Vagina (tissue), 2 donors: ENCODE data around the gene FUNDC1. TPM values are rescaled to one million over a fixed set of nuclear protein-coding genes. Genes with fewer than 3 reads are reported as not detected.
"Not testable (repeated sequence)": the region's sequence is repeated elsewhere in the genome, so short reads cannot be mapped to it uniquely, and the experiment has no call there.

Source experiments
- DNase-seq, 2 donors: peaks; one replicate each; pipeline ENCODE4 v3.0.0-alpha.2; 2017; ENCODE audit errors: extremely low spot score in 2 of 2
- H3K27ac ChIP-seq: fragments of 200-600 bp; sonication (generic); one replicate; pipeline ENCODE4 v1.5.1; 2019
- H3K27me3 ChIP-seq: fragments of 200-600 bp; sonication (generic); one replicate; pipeline ENCODE4 v1.5.1; 2019
- H3K36me3 ChIP-seq, 2 donors: fragments of 200-600 bp; sonication (generic); one replicate each; pipeline ENCODE4 v1.5.1; 2017 to 2019
- H3K4me1 ChIP-seq: fragments of 200-600 bp; sonication (generic); one replicate; pipeline ENCODE4 v1.5.1; 2019
- H3K4me3 ChIP-seq, 2 donors: fragments of 200-600 bp; sonication (generic); 1 replicate in 1 of 2; 2 replicates in 1 of 2; pipeline ENCODE4 v1.5.1; 2016 to 2019
- H3K9me3 ChIP-seq: fragments of 200-600 bp; sonication (generic); one replicate; pipeline ENCODE4 v1.5.1; 2019
- CTCF ChIP-seq, 3 experiments: fragments of 450-650 bp in 2 of 3; fragments of 200-600 bp in 1 of 3; sonication (generic) in 1 of 3; IDR thresholded peaks; one replicate each; pipeline ENCODE4 v1.5.1; 2017 to 2019; ENCODE audit warnings: antibody characterized with exemption in 3 of 3, mild to moderate bottlenecking in 2 of 3, moderate library complexity in 2 of 3
- POLR2A ChIP-seq, 2 donors: fragments of 450-650 bp; IDR thresholded peaks; one replicate each; pipeline ENCODE4 v1.6.1; 2017; ENCODE audit warnings: antibody characterized with exemption in 2 of 2, mild to moderate bottlenecking in 2 of 2, moderate library complexity in 2 of 2
- POLR2AphosphoS5 ChIP-seq, 2 donors: sonication (generic); formaldehyde crosslinking; IDR thresholded peaks; one replicate each; pipeline ENCODE4 v1.9.0; 2017; ENCODE audit warnings: antibody characterized with exemption in 2 of 2, mild to moderate bottlenecking in 2 of 2, low read depth in 1 of 2; ENCODE audit not compliant: insufficient read depth in 1 of 2
- intact Hi-C: fragments of 100-400 bp; cut with DNase I; formaldehyde crosslinking; loops from one replicate; pipeline ENCODE4 v1.15.1; 2023
- total RNA-seq: library from RNA; depleted of rRNA; stranded (reverse); fragments of >200 nt; gene quantifications from one replicate; pipeline ENCODE4 v1.2.3, GENCODE V29; 2016

Gene FUNDC1
- total RNA-seq, 1 donor from 2014 or later, result 12.0 TPM

- no peaks in the 10 kb centered on the region for H3K4me1 ChIP-seq
- no peaks in the 10 kb centered on the region for H3K9me3 ChIP-seq
- TF ChIP-seq POLR2AphosphoS5 (IDR thresholded peaks at IDR 0.05; ENCODE audit: insufficient read depth in 1 of 2, low read depth in 1 of 2) (no peak), POLR2A (IDR thresholded peaks at IDR 0.05) (no peak), CTCF (IDR thresholded peaks at IDR 0.05) (no peak)
- H3K27ac ChIP-seq, result no peak overlapping the region
- no peak overlapping the region for H3K4me3 ChIP-seq
- no peaks in the 10 kb centered on the region for H3K36me3 ChIP-seq
- intact Hi-C loops, result no loop called here
- no peaks in the 10 kb centered on the region for H3K27me3 ChIP-seq
- DNase-seq, result no peak
These were observed 27.9 kb upstream of the FUNDC1 start for GRCh38 chrX:44570522-44570921.

- Histone ChIP-seq H3K4me3 (no peak overlapping the region), H3K36me3 (no peaks in the 10 kb centered on the region), H3K4me1 (no peaks in the 10 kb centered on the region), H3K27me3 (no peaks in the 10 kb centered on the region), H3K27ac (no peak overlapping the region), H3K9me3 (no peaks in the 10 kb centered on the region)
- intact Hi-C loops, result no loop called here
- TF ChIP-seq CTCF (IDR thresholded peaks at IDR 0.05) (no peak), POLR2AphosphoS5 (IDR thresholded peaks at IDR 0.05; ENCODE audit: insufficient read depth in 1 of 2, low read depth in 1 of 2) (no peak), POLR2A (IDR thresholded peaks at IDR 0.05) (no peak)
- no peak for DNase-seq
These were observed 26.5 kb upstream of the FUNDC1 start for GRCh38 chrX:44569122-44569521.

- intact Hi-C loops, result no loop called here
- Histone ChIP-seq H3K9me3 (no peaks in the 10 kb centered on the region), H3K4me3 (no peak overlapping the region), H3K4me1 (no peaks in the 10 kb centered on the region), H3K27me3 (no peaks in the 10 kb centered on the region), H3K27ac (no peak overlapping the region), H3K36me3 (no peaks in the 10 kb centered on the region)
- TF ChIP-seq CTCF (IDR thresholded peaks at IDR 0.05), result no peak
- no peak for TF ChIP-seq POLR2A (IDR thresholded peaks at IDR 0.05)
- DNase-seq, result no peak
These were observed 25.5 kb upstream of the FUNDC1 start for GRCh38 chrX:44568196-44568595.

GRCh38 chrX:44561896-44562295, 19.2 kb upstream of the FUNDC1 start:
- H3K27me3 ChIP-seq, H3K36me3 ChIP-seq, H3K4me3 ChIP-seq, DNase-seq, H3K27ac ChIP-seq, intact Hi-C loops, H3K9me3 ChIP-seq, H3K4me1 ChIP-seq: not testable (repeated sequence)

GRCh38 chrX:44550563-44550962, 7.9 kb upstream of the FUNDC1 start:
- Histone ChIP-seq H3K4me1 (no peaks in the 10 kb centered on the region), H3K4me3 (no peak overlapping the region), H3K9me3 (no peaks in the 10 kb centered on the region), H3K27me3 (no peaks in the 10 kb centered on the region), H3K36me3 (no peaks in the 10 kb centered on the region), H3K27ac (no peak overlapping the region)
- DNase-seq, result no peak
- intact Hi-C loops, result no loop called here
- TF ChIP-seq POLR2A (IDR thresholded peaks at IDR 0.05) (no peak), CTCF (IDR thresholded peaks at IDR 0.05) (no peak), POLR2AphosphoS5 (IDR thresholded peaks at IDR 0.05; ENCODE audit: insufficient read depth in 1 of 2, low read depth in 1 of 2) (no peak)

GRCh38 chrX:44545454-44545853, 2.8 kb upstream of the FUNDC1 start:
- H3K27ac ChIP-seq, DNase-seq, H3K36me3 ChIP-seq, H3K9me3 ChIP-seq, H3K27me3 ChIP-seq, intact Hi-C loops, H3K4me3 ChIP-seq: not testable (repeated sequence)
- H3K4me1 ChIP-seq, result peaks cover 10% of the 10 kb centered on the region
